Osteocyte (in vitro differentiated cells): ENCODE results near the gene TYMS. TPM values are rescaled to one million over a fixed set of nuclear protein-coding genes. Genes with fewer than 3 reads are reported as not detected.

Experiments
- DNase-seq: peaks from one replicate; pipeline ENCODE4 v3.0.0; 2021; ENCODE audit warnings: mixed read lengths; ENCODE audit not compliant: unreplicated experiment; ENCODE audit errors: extremely low spot score
- H3K27ac Mint-ChIP-seq: one replicate; pipeline ENCODE4 v1.8.0; 2021; ENCODE audit warnings: mild to moderate bottlenecking, mixed read lengths; ENCODE audit not compliant: unreplicated experiment
- H3K27me3 Mint-ChIP-seq: one replicate; pipeline ENCODE4 v1.8.0; 2021; ENCODE audit warnings: mixed read lengths; ENCODE audit not compliant: unreplicated experiment
- H3K36me3 Mint-ChIP-seq: one replicate; pipeline ENCODE4 v1.8.0; 2021; ENCODE audit warnings: mixed read lengths; ENCODE audit not compliant: unreplicated experiment
- H3K4me1 Mint-ChIP-seq: one replicate; pipeline ENCODE4 v1.8.0; 2021; ENCODE audit warnings: mixed read lengths; ENCODE audit not compliant: unreplicated experiment
- H3K4me3 Mint-ChIP-seq: one replicate; pipeline ENCODE4 v1.8.0; 2021; ENCODE audit warnings: mild to moderate bottlenecking, moderate library complexity, mixed read lengths; ENCODE audit not compliant: unreplicated experiment
- H3K9me3 Mint-ChIP-seq: one replicate; pipeline ENCODE4 v1.8.0; 2021; ENCODE audit warnings: mixed read lengths; ENCODE audit not compliant: unreplicated experiment
- CTCF ChIP-seq: fragments of 200-600 bp; sonication (generic); IDR thresholded peaks from 2 replicates; pipeline ENCODE4 v1.5.0; 2021; ENCODE audit warnings: antibody characterized with exemption, mild to moderate bottlenecking, moderate library complexity
- total RNA-seq: library from RNA; stranded (reverse); gene quantifications from 2 replicates; pipeline ENCODE4 v1.2.1, GENCODE V29; 2021

Gene TYMS
- total RNA-seq, 1 donor from 2014 or later = 35.7 TPM

- peaks cover 8% of the 10 kb centered on the region for H3K36me3 Mint-ChIP-seq
- TF ChIP-seq CTCF = no peak
- peaks cover 7% of the 10 kb centered on the region for H3K9me3 Mint-ChIP-seq
- no peak for DNase-seq
- peaks cover 15% of the 10 kb centered on the region for H3K4me1 Mint-ChIP-seq
- H3K27ac Mint-ChIP-seq = no peak overlapping the region
- H3K27me3 Mint-ChIP-seq = no peaks in the 10 kb centered on the region
- H3K4me3 Mint-ChIP-seq = no peak overlapping the region
Measured at GRCh38 chr18:717003-717402, 59.5 kb downstream of the TYMS start.

Other genes starting within 250 kb of the TYMS start
- gene COLEC12, start 157.0 kb upstream of the TYMS start, total RNA-seq = 113 and 120 TPM in 2 replicates
- gene CETN1, start 77.3 kb upstream of the TYMS start, total RNA-seq = not detected in 2 replicates
- gene CLUL1, start 60.7 kb upstream of the TYMS start, total RNA-seq = 0.52 and 0.62 TPM in 2 replicates
- 22.3 and 25.0 TPM in 2 replicates for gene ENOSF1, start 55.0 kb downstream of the TYMS start, total RNA-seq
- gene YES1, start 154.6 kb downstream of the TYMS start, total RNA-seq = 37.6 and 44.8 TPM in 2 replicates
- not detected in 2 replicates for gene ADCYAP1, start 247.2 kb downstream of the TYMS start, total RNA-seq